ENCODE measurements around the gene ODAD4. TPM values are rescaled to one million over a fixed set of nuclear protein-coding genes. Genes with fewer than 3 reads are reported as not detected.
A peak's percentile ranks its signal among the peaks of the same experiment; 100 is the strongest.

Gene ODAD4
- total RNA-seq, 2 experiments from 2014 or later: 0.49 to 1.1 TPM

DNA sequence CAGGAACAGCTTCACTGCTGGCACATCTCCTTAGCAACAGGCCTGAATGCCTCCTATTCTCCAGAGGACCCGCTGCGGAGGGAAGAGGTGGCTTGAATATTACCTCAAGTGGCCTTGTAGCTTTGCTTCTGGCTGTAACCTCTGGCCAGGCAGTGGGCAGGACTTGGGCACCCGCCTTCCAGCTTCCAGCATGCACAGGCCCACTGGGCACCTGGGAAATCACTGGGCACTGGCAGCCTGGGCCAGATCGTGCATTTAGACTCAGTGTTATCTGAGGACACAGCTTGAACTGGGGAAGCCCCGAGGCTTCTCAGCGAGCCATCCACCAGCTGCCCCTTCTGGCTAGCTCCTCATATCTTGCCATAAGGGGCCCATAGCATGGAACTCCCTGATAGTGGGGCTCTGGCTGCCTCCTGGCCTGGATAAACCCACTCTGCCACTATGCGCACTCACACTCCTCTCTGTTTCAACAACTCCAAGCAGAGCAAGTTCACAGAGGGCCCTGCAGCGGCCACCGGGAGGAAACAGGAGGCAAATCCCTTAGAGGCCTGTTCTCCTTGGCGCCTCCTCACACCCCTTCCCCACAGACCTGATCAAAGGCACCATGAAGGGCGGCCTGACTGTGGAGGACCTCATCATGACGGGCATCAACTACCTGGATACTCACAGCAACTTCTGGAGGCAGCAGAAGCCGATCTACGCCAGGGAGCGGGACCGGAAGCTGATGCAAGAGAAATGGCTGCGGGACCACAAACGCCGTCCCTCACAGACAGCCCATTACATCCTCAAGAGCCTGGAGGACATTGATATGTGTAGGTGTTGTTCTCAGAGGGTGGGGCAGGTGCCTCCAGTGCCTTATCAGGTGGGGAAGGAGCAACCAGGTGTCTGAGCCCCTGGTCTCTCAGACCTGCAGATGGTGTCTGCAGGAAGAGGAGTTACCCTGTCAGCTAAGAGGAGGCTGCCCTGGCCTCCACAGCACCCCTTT is 7.8 kb downstream of the ODAD4 start:
- peak; percentile 37 for DNase-seq
- Mint-ChIP-seq H3K9me3 (ENCODE audit: low read depth) (no peaks in the 10 kb centered on the region), H3K4me1 (peaks cover 13% of the 10 kb centered on the region), H3K36me3 (no peaks in the 10 kb centered on the region), H3K4me3 (no peak overlapping the region), H3K27ac (no peak overlapping the region), H3K27me3 (peaks cover 5% of the 10 kb centered on the region)
- CTCF ChIA-PET: no interaction called here
- no peak for ATAC-seq

- CTCF ChIA-PET: interaction anchor here (0.5 kb wide), 1 partner anchor 1377 kb away, joined by 3 read pairs; no protein-coding TSS in a partner anchor
- Mint-ChIP-seq H3K4me1 (peaks cover 8% of the 10 kb centered on the region), H3K27me3 (peaks cover 5% of the 10 kb centered on the region), H3K4me3 (no peak overlapping the region), H3K36me3 (no peaks in the 10 kb centered on the region), H3K27ac (no peak overlapping the region), H3K9me3 (ENCODE audit: low read depth) (no peaks in the 10 kb centered on the region)
- no peak for ATAC-seq
- DNase-seq: no peak
These were observed 8.8 kb downstream of the ODAD4 start for GRCh38 chr17:41939044-41939692.

GRCh38 chr17:41939693-41940090 is 9.3 kb downstream of the ODAD4 start:
- CTCF ChIA-PET: interaction anchor here (1.1 to 1.4 kb wide), 2 partner anchors 10 to 20 kb away, joined by 3 read pairs; no protein-coding TSS in a partner anchor
- Mint-ChIP-seq H3K4me3 (no peak overlapping the region), H3K27ac (no peak overlapping the region), H3K27me3 (peaks cover 5% of the 10 kb centered on the region), H3K9me3 (ENCODE audit: low read depth) (no peaks in the 10 kb centered on the region), H3K4me1 (peaks cover 5% of the 10 kb centered on the region), H3K36me3 (no peaks in the 10 kb centered on the region)
- DNase-seq: no peak
- no peak for ATAC-seq

DNA sequence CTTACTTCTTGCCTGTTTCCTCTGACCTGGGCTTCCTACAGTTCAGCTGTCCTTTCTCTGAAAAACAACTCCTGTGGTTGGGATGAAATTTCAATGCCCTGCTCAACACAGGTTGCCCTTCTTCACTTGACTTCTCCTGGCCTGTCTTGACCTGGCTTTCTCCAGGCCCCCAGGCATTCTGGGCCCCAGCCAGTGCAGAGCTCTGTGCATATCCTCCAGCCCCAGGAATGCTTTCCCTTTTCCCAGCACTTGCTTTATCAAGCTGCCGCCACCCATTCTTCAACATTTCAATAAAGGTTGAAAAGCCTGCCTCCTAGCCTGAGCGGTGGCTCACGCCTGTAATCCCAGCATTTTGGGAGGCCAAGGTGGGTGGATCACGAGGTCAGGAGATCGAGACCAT is 10.8 kb downstream of the ODAD4 start:
- Mint-ChIP-seq H3K4me1 (peaks cover 5% of the 10 kb centered on the region), H3K4me3 (no peak overlapping the region), H3K27me3 (peaks cover 5% of the 10 kb centered on the region), H3K27ac (no peak overlapping the region), H3K36me3 (no peaks in the 10 kb centered on the region), H3K9me3 (ENCODE audit: low read depth) (no peaks in the 10 kb centered on the region)
- CTCF ChIA-PET: interaction anchor here (0.9 kb wide), 1 partner anchor 141 kb away, joined by 3 read pairs; no protein-coding TSS in a partner anchor
- DNase-seq (no peak), ATAC-seq (no peak)

DNA sequence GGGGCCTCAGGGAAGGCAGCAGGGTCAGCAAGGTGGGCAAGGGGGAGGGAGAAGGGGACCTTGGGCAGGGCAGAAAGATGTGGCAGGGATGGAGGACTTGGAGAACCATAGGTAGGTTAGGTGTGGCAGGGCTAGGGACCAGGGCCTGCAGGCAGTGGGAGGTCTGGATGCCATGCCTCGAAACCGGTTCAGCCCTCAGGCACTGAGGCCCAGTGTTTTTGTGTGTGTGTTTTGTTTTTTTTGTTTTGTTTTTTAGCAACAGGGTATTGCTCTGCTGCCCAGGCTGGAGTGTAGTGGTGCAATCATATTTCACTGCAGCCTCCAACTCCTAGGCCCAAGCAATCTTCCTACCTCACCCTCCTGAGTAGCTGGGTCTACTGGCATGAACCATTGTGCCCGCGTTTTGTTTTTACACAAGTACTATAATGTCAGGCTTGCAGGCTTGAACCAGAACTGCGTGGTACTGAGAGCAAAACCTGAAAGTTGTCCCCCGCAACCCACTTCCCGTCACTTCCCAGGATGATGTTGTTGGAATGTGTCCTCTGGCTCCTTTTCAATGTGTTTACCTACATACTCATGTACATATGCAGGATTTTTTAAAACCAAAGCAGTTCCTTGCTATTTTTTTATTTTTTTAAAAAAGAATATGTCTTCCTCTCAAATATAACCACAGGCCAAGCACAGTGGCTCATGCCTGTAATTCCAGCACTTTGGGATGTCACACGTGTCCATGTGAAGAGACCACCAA is 12.4 kb downstream of the ODAD4 start:
- no peaks in the 10 kb centered on the region for H3K36me3 Mint-ChIP-seq
- DNase-seq: no peak
- CTCF ChIA-PET: interaction anchor here (1.4 kb wide), 1 partner anchor 22 kb away, joined by 4 read pairs; no protein-coding TSS in a partner anchor
- H3K27me3 Mint-ChIP-seq: peaks cover 5% of the 10 kb centered on the region
- H3K4me3 Mint-ChIP-seq: no peak overlapping the region
- ATAC-seq: no peak
- no peak overlapping the region for H3K27ac Mint-ChIP-seq
- no peaks in the 10 kb centered on the region for H3K9me3 Mint-ChIP-seq (ENCODE audit: low read depth)
- H3K4me1 Mint-ChIP-seq: no peaks in the 10 kb centered on the region

DNA sequence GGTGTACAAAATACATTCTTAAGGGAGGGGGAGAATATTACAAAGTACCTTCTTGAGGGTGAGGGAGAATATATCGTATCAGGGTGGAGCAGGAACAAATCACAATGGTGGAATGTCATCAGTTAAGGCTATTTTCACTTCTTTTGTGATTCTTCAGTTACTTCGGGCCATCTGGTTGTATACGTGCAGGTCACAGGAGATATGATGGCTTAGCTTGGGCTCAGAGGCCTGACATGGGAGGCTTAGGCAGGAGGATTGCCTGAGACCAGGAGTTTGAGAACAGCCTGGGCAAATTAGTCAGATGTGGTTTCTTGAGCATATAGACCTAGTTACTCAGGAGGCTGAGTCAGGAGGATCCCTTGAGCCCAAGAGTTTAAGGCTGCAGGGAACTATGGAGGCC is 13.1 kb downstream of the ODAD4 start:
- Mint-ChIP-seq H3K4me3 (no peak overlapping the region), H3K36me3 (no peaks in the 10 kb centered on the region), H3K27me3 (peaks cover 5% of the 10 kb centered on the region), H3K27ac (no peak overlapping the region), H3K4me1 (no peaks in the 10 kb centered on the region), H3K9me3 (ENCODE audit: low read depth) (no peaks in the 10 kb centered on the region)
- CTCF ChIA-PET: no interaction called here
- ATAC-seq (no peak), DNase-seq (no peak)

GRCh38 chr17:41944943-41945342 is 14.5 kb downstream of the ODAD4 start:
- H3K4me3 Mint-ChIP-seq: no peak overlapping the region
- H3K27ac Mint-ChIP-seq: no peak overlapping the region
- ATAC-seq (no peak), DNase-seq (no peak)
- CTCF ChIA-PET: no interaction called here
- no peaks in the 10 kb centered on the region for H3K9me3 Mint-ChIP-seq (ENCODE audit: low read depth)
- no peaks in the 10 kb centered on the region for H3K36me3 Mint-ChIP-seq
- peaks cover 5% of the 10 kb centered on the region for H3K27me3 Mint-ChIP-seq
- no peaks in the 10 kb centered on the region for H3K4me1 Mint-ChIP-seq

DNA sequence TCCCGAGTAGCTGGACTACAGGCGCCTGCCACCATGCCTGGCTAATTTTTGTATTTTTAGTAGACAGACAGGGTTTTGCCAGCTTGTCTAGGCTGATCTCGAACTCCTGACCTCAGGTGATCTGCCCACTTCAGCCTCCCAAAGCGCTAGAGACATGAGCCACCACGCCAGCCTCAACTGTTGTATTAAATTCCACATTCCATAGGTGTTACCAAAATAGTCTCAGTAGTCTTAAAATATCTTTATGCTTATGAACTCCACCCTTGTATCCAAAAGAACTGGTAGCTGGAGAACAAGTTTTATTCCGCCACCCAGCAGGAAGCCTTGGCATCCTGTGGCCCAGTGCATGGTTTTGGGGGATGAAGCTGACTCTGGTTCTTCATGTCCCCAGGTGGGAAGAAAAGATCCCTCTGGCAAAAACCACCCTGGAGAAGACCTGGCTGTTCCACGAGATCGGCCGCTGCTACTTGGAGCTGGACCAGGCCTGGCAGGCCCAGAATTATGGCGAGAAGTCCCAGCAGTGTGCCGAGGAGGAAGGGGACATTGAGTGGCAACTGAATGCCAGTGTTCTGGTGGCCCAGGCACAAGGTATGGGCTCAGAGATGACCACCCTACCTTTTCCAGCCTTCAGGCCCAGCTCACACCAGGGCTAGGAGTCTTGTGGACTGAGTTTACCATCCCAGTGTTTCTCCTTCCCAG is 18.5 kb downstream of the ODAD4 start:
- ATAC-seq (no peak), DNase-seq (no peak)
- CTCF ChIA-PET: interaction anchor here (0.9 to 1.7 kb wide), 3 partner anchors 10 to 16 kb away, joined by 3 to 6 read pairs (median 6); no protein-coding TSS in a partner anchor
- Mint-ChIP-seq H3K9me3 (ENCODE audit: low read depth) (no peaks in the 10 kb centered on the region), H3K27me3 (no peaks in the 10 kb centered on the region), H3K4me3 (no peak overlapping the region), H3K4me1 (no peaks in the 10 kb centered on the region), H3K36me3 (no peaks in the 10 kb centered on the region), H3K27ac (no peak overlapping the region)

- CTCF ChIA-PET: interaction anchor here (1.1 kb wide), 1 partner anchor 293 kb away, joined by 3 read pairs; no protein-coding TSS in a partner anchor
- H3K27me3 Mint-ChIP-seq: no peaks in the 10 kb centered on the region
- H3K4me1 Mint-ChIP-seq: no peaks in the 10 kb centered on the region
- ATAC-seq: no peak
- no peaks in the 10 kb centered on the region for H3K9me3 Mint-ChIP-seq (ENCODE audit: low read depth)
- DNase-seq: no peak
- no peaks in the 10 kb centered on the region for H3K36me3 Mint-ChIP-seq
- H3K4me3 Mint-ChIP-seq: no peak overlapping the region
- H3K27ac Mint-ChIP-seq: no peak overlapping the region
These were observed 26.1 kb downstream of the ODAD4 start for GRCh38 chr17:41956522-41956921.

DNA sequence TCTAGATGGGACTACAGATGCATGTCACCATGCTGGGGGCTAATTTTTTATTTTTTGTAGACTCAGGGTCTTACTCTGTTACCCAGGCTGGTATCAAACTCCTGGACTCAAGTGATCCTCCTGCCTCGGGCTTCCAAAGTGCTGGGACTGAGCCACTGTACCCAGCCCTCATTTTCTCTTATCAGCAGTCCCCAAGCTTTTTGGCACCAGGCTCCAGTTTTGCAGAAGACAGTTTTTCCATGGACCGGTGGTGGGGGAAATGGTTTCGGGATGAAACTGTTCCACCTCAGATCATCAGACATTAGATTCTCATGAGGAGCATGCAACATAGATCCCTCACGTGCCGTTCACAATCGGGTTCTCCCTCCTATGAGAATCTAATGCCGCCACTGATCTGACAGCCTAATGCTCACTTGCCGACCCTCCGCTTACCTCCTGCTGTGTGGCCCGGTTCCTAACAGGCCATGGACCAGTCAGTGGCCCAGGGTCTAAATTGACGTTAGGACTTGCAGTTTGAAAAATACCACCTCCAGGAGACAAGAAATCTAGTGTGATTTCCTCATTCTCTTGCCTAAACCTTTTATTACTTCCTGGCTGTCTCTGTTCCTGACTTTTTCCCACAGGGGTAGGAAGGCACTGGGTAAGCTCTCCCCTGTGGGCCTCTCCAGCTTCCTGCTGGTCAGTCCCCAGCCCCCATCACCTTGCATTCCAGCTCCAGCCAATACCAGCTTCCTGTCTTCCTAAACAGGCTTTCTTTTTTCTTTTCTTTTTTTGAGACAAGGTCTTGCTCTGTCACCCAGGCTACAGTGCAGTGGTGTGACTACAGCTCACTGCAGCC is 26.8 kb downstream of the ODAD4 start:
- Mint-ChIP-seq H3K27ac (no peak overlapping the region), H3K27me3 (no peaks in the 10 kb centered on the region), H3K36me3 (no peaks in the 10 kb centered on the region), H3K4me3 (no peak overlapping the region), H3K4me1 (no peaks in the 10 kb centered on the region), H3K9me3 (ENCODE audit: low read depth) (no peaks in the 10 kb centered on the region)
- CTCF ChIA-PET: interaction anchor here (1.2 kb wide), 1 partner anchor 68 kb away, joined by 3 read pairs; no protein-coding TSS in a partner anchor
- DNase-seq (no peak), ATAC-seq (no peak)

- H3K4me3 Mint-ChIP-seq: no peak overlapping the region
- DNase-seq (no peak), ATAC-seq (no peak)
- no peaks in the 10 kb centered on the region for H3K27me3 Mint-ChIP-seq
- no peak overlapping the region for H3K27ac Mint-ChIP-seq
- H3K36me3 Mint-ChIP-seq: no peaks in the 10 kb centered on the region
- no peaks in the 10 kb centered on the region for H3K9me3 Mint-ChIP-seq (ENCODE audit: low read depth)
- H3K4me1 Mint-ChIP-seq: no peaks in the 10 kb centered on the region
- CTCF ChIA-PET: interaction anchor here (1.1 to 1.2 kb wide), 2 partner anchors 28 to 68 kb away, joined by 3 read pairs; partner anchors contain the start of gene ODAD4
These were observed 27.5 kb downstream of the ODAD4 start for GRCh38 chr17:41957869-41958439.

DNA sequence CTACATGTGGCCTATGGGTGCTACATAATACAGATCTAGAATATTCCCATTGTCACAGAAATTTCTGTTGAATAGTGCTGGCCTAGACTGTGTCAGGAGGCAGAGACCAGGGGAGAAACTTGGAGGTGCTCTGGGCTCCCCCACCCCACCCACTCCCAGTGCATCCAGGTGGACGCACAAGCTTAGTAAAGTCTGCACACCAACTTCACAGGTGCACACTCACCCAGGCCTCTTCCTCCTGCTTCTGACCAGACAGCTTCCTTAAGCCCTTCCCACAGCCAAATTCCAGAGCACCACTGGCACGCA is 28.6 kb downstream of the ODAD4 start:
- Mint-ChIP-seq H3K27me3 (no peaks in the 10 kb centered on the region), H3K4me1 (no peaks in the 10 kb centered on the region), H3K9me3 (ENCODE audit: low read depth) (no peaks in the 10 kb centered on the region), H3K27ac (no peak overlapping the region), H3K4me3 (no peak overlapping the region), H3K36me3 (no peaks in the 10 kb centered on the region)
- ATAC-seq (no peak), DNase-seq (no peak)
- CTCF ChIA-PET: interaction anchor here (0.8 to 1.4 kb wide), 8 partner anchors 9 to 133 kb away, joined by 3 to 9 read pairs (median 4); partner anchors contain the start of genes DNAJC7 and ODAD4
